OCI-LY1 (cell line): ENCODE data around the gene SERPINE1.

Experiments
- H2AFZ ChIP-seq: fragments of 200-600 bp; sonication (generic), shearing (Covaris generic); 2 replicates; pipeline ENCODE4 v1.6.0; 2014; ENCODE audit warnings: antibody characterized with exemption, mild to moderate bottlenecking, low read length
- H3F3A ChIP-seq: fragments of 200-600 bp; sonication (generic), shearing (Covaris generic); 2 replicates; pipeline ENCODE4 v1.6.0; 2014; ENCODE audit warnings: mild to moderate bottlenecking, antibody characterized with exemption, low read length, moderate library complexity; ENCODE audit not compliant: insufficient read depth
- H3K27ac ChIP-seq: fragments of 200-600 bp; sonication (generic); 2 replicates; pipeline ENCODE4 v1.5.1; 2014; ENCODE audit warnings: low read length, mixed run types, mild to moderate bottlenecking, low read depth; ENCODE audit not compliant: poor library complexity, severe bottlenecking
- H3K27me3 ChIP-seq: fragments of 200-600 bp; sonication (generic); 2 replicates; pipeline ENCODE4 v1.6.0; 2014; ENCODE audit warnings: antibody characterized with exemption, mild to moderate bottlenecking, low read length, moderate library complexity; ENCODE audit not compliant: insufficient read depth
- H3K36me3 ChIP-seq: fragments of 200-600 bp; sonication (generic); 2 replicates; pipeline ENCODE4 v1.6.1; 2014; ENCODE audit warnings: mild to moderate bottlenecking, antibody characterized with exemption, low read length, moderate library complexity, mixed read lengths; ENCODE audit not compliant: insufficient read depth
- H3K4me1 ChIP-seq: fragments of 200-600 bp; sonication (generic); 2 replicates; pipeline ENCODE4 v1.5.1; 2014; ENCODE audit warnings: mild to moderate bottlenecking, low read length, moderate library complexity; ENCODE audit not compliant: insufficient read depth, severe bottlenecking
- H3K4me2 ChIP-seq: fragments of 200-600 bp; sonication (generic), shearing (Covaris generic); 2 replicates; pipeline ENCODE4 v1.6.1; 2014; ENCODE audit warnings: low read length
- H3K4me3 ChIP-seq: fragments of 200-600 bp; sonication (generic); 2 replicates; pipeline ENCODE4 v1.5.1; 2014; ENCODE audit warnings: low read length, low read depth, mild to moderate bottlenecking, mixed read lengths; ENCODE audit not compliant: poor library complexity, severe bottlenecking
- H3K79me2 ChIP-seq: fragments of 200-600 bp; shearing (Covaris generic); 2 replicates; pipeline ENCODE4 v1.6.1; 2016; ENCODE audit warnings: mixed run types, low read length, mixed read lengths; ENCODE audit not compliant: insufficient read depth
- H3K9ac ChIP-seq: fragments of 200-600 bp; sonication (generic), shearing (Covaris generic); 2 replicates; pipeline ENCODE4 v1.6.1; 2014; ENCODE audit warnings: mild to moderate bottlenecking, low read length, mixed read lengths
- H3K9me2 ChIP-seq: fragments of 200-600 bp; sonication (generic), shearing (Covaris generic); 2 replicates; pipeline ENCODE4 v1.6.1; 2014; ENCODE audit warnings: low read depth, mild to moderate bottlenecking, low read length, mixed read lengths
- H3K9me3 ChIP-seq: fragments of 200-600 bp; shearing (Covaris generic); 2 replicates; pipeline ENCODE4 v1.6.1; 2014; ENCODE audit warnings: low read length, mixed read lengths
- H4K20me1 ChIP-seq: fragments of 200-600 bp; sonication (generic), shearing (Covaris generic); 2 replicates; pipeline ENCODE4 v1.6.0; 2016; ENCODE audit warnings: mild to moderate bottlenecking, low read length; ENCODE audit not compliant: insufficient read depth
- CTCF ChIP-seq: fragments of 200-600 bp; sonication (generic), shearing (Covaris generic); IDR thresholded peaks from 2 replicates; pipeline ENCODE4 v1.5.1; 2017; ENCODE audit warnings: mild to moderate bottlenecking, antibody characterized with exemption, low read length, moderate library complexity, mixed read lengths
- EZH2 ChIP-seq: fragments of 200-600 bp; sonication (generic), shearing (Covaris generic); IDR thresholded peaks from 2 replicates; pipeline ENCODE4 v1.8.0; 2017; ENCODE audit warnings: borderline replicate concordance, mixed run types, mild to moderate bottlenecking, antibody characterized with exemption, low read length, moderate library complexity, mixed read lengths

The SERPINE1 gene

DNA sequence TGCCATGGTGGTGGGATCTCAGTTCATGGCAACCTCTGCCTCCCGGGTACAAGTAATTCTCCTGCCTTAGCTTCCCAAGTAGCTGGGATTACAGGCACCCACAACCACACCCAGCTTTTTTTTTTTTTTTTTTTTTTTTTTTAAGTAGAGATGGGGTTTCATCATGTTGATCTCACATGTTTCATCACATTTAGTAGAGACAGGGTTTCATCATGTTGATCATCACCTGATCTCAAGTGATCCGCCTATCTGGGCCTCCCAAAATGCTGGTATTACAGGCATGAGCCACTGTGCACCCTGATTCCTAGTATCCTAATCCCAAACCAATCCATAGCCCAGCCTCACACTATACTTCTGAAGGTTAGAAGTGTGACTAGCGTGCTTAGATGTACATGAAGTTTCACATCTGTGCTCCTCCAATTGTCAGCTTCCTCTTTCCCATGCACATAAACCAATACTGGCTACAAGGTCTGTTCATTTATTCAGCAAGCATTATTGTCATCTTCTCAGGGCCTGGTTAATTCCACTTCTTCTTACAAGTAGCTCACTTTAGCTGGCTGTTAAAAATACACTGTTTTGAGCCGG, 60.0 kb downstream of the SERPINE1 start:
- H3K79me2 ChIP-seq, result no peaks in the 10 kb centered on the region
- no peaks in the 10 kb centered on the region for H3K9me3 ChIP-seq
- H3F3A ChIP-seq, result no peaks in the 10 kb centered on the region
- H3K9ac ChIP-seq, result no peak overlapping the region
- H3K27ac ChIP-seq, result no peak overlapping the region
- no peak for TF ChIP-seq EZH2
- no peak for TF ChIP-seq CTCF
- H3K27me3 ChIP-seq, result peaks cover 4% of the 10 kb centered on the region; the same call in 1 of the 2 replicates
- no peaks in the 10 kb centered on the region for H3K36me3 ChIP-seq
- no peak overlapping the region for H2AFZ ChIP-seq
- H3K9me2 ChIP-seq, result no peaks in the 10 kb centered on the region
- H4K20me1 ChIP-seq, result no peaks in the 10 kb centered on the region
- no peak overlapping the region for H3K4me3 ChIP-seq
- no peaks in the 10 kb centered on the region for H3K4me1 ChIP-seq
- no peak overlapping the region for H3K4me2 ChIP-seq
